Measurements from ENCODE around the gene SNX17.

GRCh38 chr2:27416151-27416550 is 45.7 kb downstream of the SNX17 start:
- TF ChIP-seq, protein P1, sequence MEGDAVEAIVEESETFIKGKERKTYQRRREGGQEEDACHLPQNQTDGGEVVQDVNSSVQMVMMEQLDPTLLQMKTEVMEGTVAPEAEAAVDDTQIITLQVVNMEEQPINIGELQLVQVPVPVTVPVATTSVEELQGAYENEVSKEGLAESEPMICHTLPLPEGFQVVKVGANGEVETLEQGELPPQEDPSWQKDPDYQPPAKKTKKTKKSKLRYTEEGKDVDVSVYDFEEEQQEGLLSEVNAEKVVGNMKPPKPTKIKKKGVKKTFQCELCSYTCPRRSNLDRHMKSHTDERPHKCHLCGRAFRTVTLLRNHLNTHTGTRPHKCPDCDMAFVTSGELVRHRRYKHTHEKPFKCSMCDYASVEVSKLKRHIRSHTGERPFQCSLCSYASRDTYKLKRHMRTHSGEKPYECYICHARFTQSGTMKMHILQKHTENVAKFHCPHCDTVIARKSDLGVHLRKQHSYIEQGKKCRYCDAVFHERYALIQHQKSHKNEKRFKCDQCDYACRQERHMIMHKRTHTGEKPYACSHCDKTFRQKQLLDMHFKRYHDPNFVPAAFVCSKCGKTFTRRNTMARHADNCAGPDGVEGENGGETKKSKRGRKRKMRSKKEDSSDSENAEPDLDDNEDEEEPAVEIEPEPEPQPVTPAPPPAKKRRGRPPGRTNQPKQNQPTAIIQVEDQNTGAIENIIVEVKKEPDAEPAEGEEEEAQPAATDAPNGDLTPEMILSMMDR (IDR thresholded peaks at IDR 0.05): no peak
- no peak for TF ChIP-seq POLR2A (IDR thresholded peaks at IDR 0.05; ENCODE audit: low read depth)
- TF ChIP-seq POLR2AphosphoS5 (IDR thresholded peaks at IDR 0.05): no peak

Measured in esophagus muscularis mucosa (tissue), 3 donors.